Thoracic aorta (tissue), 2 donors: Measurements from ENCODE around the gene GRSF1. TPM values are rescaled to one million over a fixed set of nuclear protein-coding genes. Genes with fewer than 3 reads are reported as not detected.
"Not testable (repeated sequence)": the region's sequence is repeated elsewhere in the genome, so short reads cannot be mapped to it uniquely, and the experiment has no call there.

Experiments
- ATAC-seq: fragments of 150-250 bp; one replicate; pipeline ENCODE4 v1.8.0; 2017; ENCODE audit warnings: low read depth; ENCODE audit not compliant: insufficient number of reproducible peaks, low FRiP score
- DNase-seq: peaks from one replicate; pipeline ENCODE4 v3.0.0-alpha.2; 2020; ENCODE audit warnings: low spot score
- H3K27ac ChIP-seq, 2 donors: fragments of 200-600 bp; sonication (generic); 1 replicate in 1 of 2; 2 replicates in 1 of 2; pipeline ENCODE4 v1.5.1; 2016; ENCODE audit warnings: mild to moderate bottlenecking in 2 of 2, moderate library complexity in 2 of 2
- H3K27me3 ChIP-seq: fragments of 200-600 bp; sonication (generic); replicated peaks from 2 replicates; pipeline ENCODE4 v1.6.0; 2016; ENCODE audit warnings: mild to moderate bottlenecking; ENCODE audit not compliant: insufficient read depth
- H3K36me3 ChIP-seq: fragments of 200-600 bp; sonication (generic); one replicate; pipeline ENCODE4 v1.5.1; 2016
- H3K4me1 ChIP-seq, 2 donors: fragments of 200-600 bp; sonication (generic); 1 replicate in 1 of 2; 2 replicates in 1 of 2; pipeline versions ENCODE4 v1.5.1 to v1.6.0; 2016; ENCODE audit warnings: low read depth in 2 of 2, mild to moderate bottlenecking in 1 of 2; ENCODE audit not compliant: control insufficient read depth in 1 of 2
- H3K4me3 ChIP-seq: fragments of 200-600 bp; sonication (generic); 2 replicates; pipeline ENCODE4 v1.5.1; 2016; ENCODE audit warnings: mild to moderate bottlenecking
- H3K9me3 ChIP-seq: fragments of 200-600 bp; sonication (generic); 2 replicates; pipeline ENCODE4 v1.5.1; 2016
- CTCF ChIP-seq: fragments of 200-600 bp; sonication (generic); IDR thresholded peaks from one replicate; pipeline ENCODE4 v1.5.1; 2019; ENCODE audit warnings: antibody characterized with exemption
- total RNA-seq, 2 donors: library from RNA; depleted of rRNA; stranded (reverse); fragments of >200 nt; gene quantifications; one replicate each; pipeline versions ENCODE4 v1.1.0 to v1.2.3, GENCODE V29; 2016

Gene GRSF1
- total RNA-seq, 2 donors from 2014 or later, result 46.2 to 64.5 TPM

DNA sequence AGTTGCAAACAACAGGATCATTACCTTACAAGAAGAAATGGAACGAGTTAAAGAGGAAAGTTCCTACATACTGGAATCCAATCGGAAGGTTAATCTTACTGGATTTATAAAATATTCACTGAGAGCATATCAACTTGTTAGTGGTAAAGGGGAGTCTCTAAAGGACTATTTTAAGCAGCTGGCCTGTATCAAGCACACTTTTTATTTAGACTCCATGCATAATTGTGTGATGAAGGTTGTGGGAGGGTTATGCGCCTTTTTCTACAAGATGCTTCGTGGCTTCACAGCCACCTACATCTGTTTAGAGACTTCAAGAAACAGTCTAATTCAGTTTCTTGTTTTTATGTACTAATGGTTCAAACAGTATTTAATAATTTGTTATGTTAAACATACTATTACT lies 56.6 kb downstream of the GRSF1 start:
- no peak for DNase-seq
- ATAC-seq, result no peak
- Histone ChIP-seq H3K4me3 (no peak overlapping the region), H3K27ac (no peak overlapping the region), H3K9me3 (no peaks in the 10 kb centered on the region), H3K36me3 (peaks cover 45% of the 10 kb centered on the region), H3K27me3 (no peaks in the 10 kb centered on the region), H3K4me1 (peaks cover 0 to 7% of the 10 kb centered on the region in 2 donors)
- TF ChIP-seq CTCF, result no peak

DNA sequence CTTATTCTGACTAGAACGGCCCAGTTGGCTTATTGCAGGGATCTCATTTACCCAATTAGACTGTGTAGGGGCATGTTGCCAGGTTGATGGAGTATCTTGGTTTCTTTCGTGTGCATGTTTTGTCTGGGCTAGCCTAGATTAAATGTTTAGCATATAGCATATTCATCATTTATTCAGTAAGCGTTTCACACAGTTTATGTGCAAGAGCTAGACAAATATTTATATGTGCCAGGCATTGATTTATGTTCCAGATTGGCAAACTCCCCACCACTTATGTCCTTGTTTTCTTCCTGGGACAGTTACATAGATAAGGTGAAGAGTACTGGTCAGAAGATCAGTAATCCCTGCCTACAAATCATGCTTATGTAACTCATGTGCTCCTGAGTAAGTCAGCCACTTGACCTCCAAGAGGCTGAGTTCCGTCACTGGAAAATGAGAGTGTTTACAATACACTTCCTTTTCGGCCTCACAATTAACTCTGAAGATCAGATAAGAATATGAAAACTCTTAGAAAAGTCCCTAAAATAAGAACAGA lies 60.7 kb downstream of the GRSF1 start:
- H3K36me3 ChIP-seq, result peaks cover 37% of the 10 kb centered on the region
- peaks cover 0 to 7% of the 10 kb centered on the region in 2 donors for H3K4me1 ChIP-seq
- DNase-seq, result no peak
- H3K4me3 ChIP-seq, result no peak overlapping the region
- peak overlapping the region in 1 of 2 donors; percentile 49 for H3K27ac ChIP-seq
- no peak for ATAC-seq
- no peaks in the 10 kb centered on the region for H3K27me3 ChIP-seq
- H3K9me3 ChIP-seq, result no peaks in the 10 kb centered on the region
- no peak for TF ChIP-seq CTCF

DNA sequence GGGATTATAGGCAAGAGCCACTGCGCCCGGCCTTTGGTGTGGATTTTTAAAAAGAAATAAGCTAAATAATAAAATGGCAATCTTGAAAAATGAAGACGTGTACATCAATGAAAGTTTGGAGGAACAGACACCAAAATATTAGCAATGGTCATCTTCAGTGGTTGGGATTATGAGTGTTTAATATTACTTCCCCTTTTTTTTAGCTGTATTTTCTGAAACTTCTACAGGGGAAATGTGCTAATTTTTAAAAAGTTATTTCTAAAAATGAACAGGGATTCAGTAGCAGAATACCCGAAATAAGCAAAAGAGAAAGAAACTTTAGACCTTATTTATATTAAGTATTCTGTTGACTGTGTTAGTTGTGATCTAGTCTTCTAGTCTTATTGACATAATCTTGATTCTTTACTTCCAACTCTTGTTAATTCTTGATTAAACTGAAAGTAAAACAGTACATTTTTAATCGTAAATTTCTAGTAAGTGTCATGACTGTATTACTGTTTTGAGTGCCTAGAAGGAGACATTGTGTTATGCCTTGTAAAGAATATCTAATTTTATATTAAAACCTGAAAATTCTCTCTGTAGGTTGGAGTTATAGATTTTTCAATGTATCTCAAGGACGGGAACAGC lies 66.6 kb downstream of the GRSF1 start:
- Histone ChIP-seq H3K36me3 (peaks cover 25% of the 10 kb centered on the region), H3K27ac (no peak overlapping the region), H3K4me1 (no peaks in the 10 kb centered on the region), H3K4me3 (no peak overlapping the region), H3K27me3 (no peaks in the 10 kb centered on the region), H3K9me3 (no peaks in the 10 kb centered on the region)
- no peak for TF ChIP-seq CTCF
- ATAC-seq (no peak), DNase-seq (no peak)

DNA sequence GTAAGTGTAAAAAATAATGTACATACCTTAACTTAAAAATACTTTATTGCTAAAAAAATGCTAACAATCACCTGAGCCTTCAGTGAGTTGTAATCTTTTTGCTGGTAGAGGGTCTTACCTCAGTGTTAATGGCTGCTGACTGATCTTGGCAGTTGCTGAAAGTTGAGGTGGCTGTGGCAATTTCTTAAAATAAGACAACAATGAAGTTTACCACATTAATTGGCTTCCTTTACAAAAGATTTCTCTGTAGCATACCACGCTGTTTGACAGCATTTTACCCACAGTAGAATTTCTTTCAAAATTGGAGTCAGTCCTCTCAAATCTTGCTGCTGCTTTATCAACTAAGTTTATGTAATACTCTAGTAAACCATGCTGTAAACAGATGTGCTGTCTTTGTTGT lies 70.3 kb downstream of the GRSF1 start:
- not testable (repeated sequence) for ATAC-seq, DNase-seq, H3K27ac ChIP-seq, H3K4me1 ChIP-seq, H3K9me3 ChIP-seq, H3K4me3 ChIP-seq, H3K27me3 ChIP-seq
- H3K36me3 ChIP-seq, result peaks cover 18% of the 10 kb centered on the region

DNA sequence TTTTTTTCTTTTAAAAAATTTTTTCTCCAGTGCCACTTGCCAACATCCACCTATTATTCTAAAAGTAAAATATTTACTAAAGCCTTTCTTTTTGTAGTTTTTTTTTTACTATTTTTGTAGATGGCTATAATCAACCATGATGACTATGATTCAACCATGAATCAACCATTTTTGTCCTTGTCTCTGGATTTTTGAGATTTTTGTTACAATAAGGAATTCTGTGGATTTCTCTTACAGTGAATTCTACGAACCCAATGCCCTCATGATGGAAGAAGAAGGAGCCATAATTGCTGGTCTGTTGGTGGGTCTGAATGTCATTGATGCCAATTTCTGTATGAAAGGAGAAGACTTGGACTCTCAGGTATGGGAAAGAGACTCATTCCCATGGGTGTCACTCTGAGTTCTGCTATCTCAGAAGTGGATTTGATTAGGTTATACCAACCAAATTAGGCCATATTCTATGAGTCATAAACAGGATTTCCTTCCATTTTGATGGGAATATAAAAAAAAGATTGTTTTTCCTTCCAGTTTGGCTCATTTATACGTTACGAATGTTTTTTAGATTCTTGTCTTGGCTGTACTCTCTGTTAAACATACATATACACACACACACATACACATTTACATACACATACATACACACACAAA lies 71.3 kb downstream of the GRSF1 start:
- no peaks in the 10 kb centered on the region for H3K4me1 ChIP-seq
- no peak for DNase-seq
- no peaks in the 10 kb centered on the region for H3K9me3 ChIP-seq
- no peak overlapping the region for H3K4me3 ChIP-seq
- H3K36me3 ChIP-seq, result peaks cover 24% of the 10 kb centered on the region
- no peaks in the 10 kb centered on the region for H3K27me3 ChIP-seq
- no peak overlapping the region for H3K27ac ChIP-seq
- no peak for ATAC-seq
- TF ChIP-seq CTCF, result no peak

Other genes starting within 250 kb of the GRSF1 start
- not detected for gene AMBN, start 247.6 kb downstream of the GRSF1 start, total RNA-seq
- not detected for gene ENAM, start 211.1 kb downstream of the GRSF1 start, total RNA-seq
- 1 to 10 TPM; 1.6 to 7.9 TPM for gene JCHAIN, start 173.4 kb downstream of the GRSF1 start, total RNA-seq
- gene UTP3, start 151.4 kb downstream of the GRSF1 start, total RNA-seq, result 10 to 100 TPM; 15.2 to 32.6 TPM
- 10 to 100 TPM; 72.7 to 100.0 TPM for gene RUFY3, start 117.9 kb downstream of the GRSF1 start, total RNA-seq
- 10 to 100 TPM; 17.7 to 26.0 TPM for gene MOB1B, start 62.5 kb upstream of the GRSF1 start, total RNA-seq
- gene DCK, start 153.8 kb upstream of the GRSF1 start, total RNA-seq, result 10 to 100 TPM; 11.1 to 11.7 TPM